Measurements from ENCODE around the gene KCNC1.

Gene KCNC1

GRCh38 chr11:17738151-17738973 lies 3.8 kb downstream of the KCNC1 start:
- DNase-seq (ENCODE audit: low read depth): no peak

GRCh38 chr11:17739945-17740338 lies 5.4 kb downstream of the KCNC1 start:
- DNase-seq (ENCODE audit: low read depth): no peak

- DNase-seq (ENCODE audit: low read depth): no peak
These were observed 6.2 kb downstream of the KCNC1 start for GRCh38 chr11:17740649-17741235.

GRCh38 chr11:17741487-17741886 lies 6.9 kb downstream of the KCNC1 start:
- no peak for DNase-seq (ENCODE audit: low read depth)

- DNase-seq (ENCODE audit: low read depth): no peak
These were observed 7.4 kb downstream of the KCNC1 start for GRCh38 chr11:17742019-17742418.

- DNase-seq (ENCODE audit: low read depth): no peak
These were observed 8.6 kb downstream of the KCNC1 start for GRCh38 chr11:17743026-17743807.

- DNase-seq (ENCODE audit: low read depth): peak; percentile 20
These were observed 9.2 kb downstream of the KCNC1 start for GRCh38 chr11:17743808-17744119.

- no peak for DNase-seq (ENCODE audit: low read depth)
These were observed 9.8 kb downstream of the KCNC1 start for GRCh38 chr11:17744151-17744940.

GRCh38 chr11:17745023-17745772 lies 10.6 kb downstream of the KCNC1 start:
- DNase-seq (ENCODE audit: low read depth): no peak

GRCh38 chr11:17746096-17746495 lies 11.5 kb downstream of the KCNC1 start:
- no peak for DNase-seq (ENCODE audit: low read depth)

GRCh38 chr11:17747131-17747955 lies 12.8 kb downstream of the KCNC1 start:
- DNase-seq (ENCODE audit: low read depth): no peak

GRCh38 chr11:17748044-17748443 lies 13.5 kb downstream of the KCNC1 start:
- DNase-seq (ENCODE audit: low read depth): no peak

GRCh38 chr11:17748761-17749721 lies 14.5 kb downstream of the KCNC1 start:
- DNase-seq (ENCODE audit: low read depth): no peak

GRCh38 chr11:17750013-17750800 lies 15.6 kb downstream of the KCNC1 start:
- DNase-seq (ENCODE audit: low read depth): no peak

- no peak for DNase-seq (ENCODE audit: low read depth)
These were observed 16.2 kb downstream of the KCNC1 start for GRCh38 chr11:17750801-17751165.

GRCh38 chr11:17751558-17751957 lies 17.0 kb downstream of the KCNC1 start:
- no peak for DNase-seq (ENCODE audit: low read depth)

GRCh38 chr11:17752144-17752543 lies 17.6 kb downstream of the KCNC1 start:
- no peak for DNase-seq (ENCODE audit: low read depth)

GRCh38 chr11:17753153-17753552 lies 18.6 kb downstream of the KCNC1 start:
- no peak for DNase-seq (ENCODE audit: low read depth)

- no peak for DNase-seq (ENCODE audit: low read depth)
These were observed 19.1 kb downstream of the KCNC1 start for GRCh38 chr11:17753641-17754040.

All from iris pigment epithelial cell (primary cell).